CD14-positive monocyte (primary cell): ENCODE data around the gene ZFP3. TPM values are rescaled to one million over a fixed set of nuclear protein-coding genes. Genes with fewer than 3 reads are reported as not detected.

Experiments
- DNase-seq, 3 donors: peaks; one replicate each; pipeline ENCODE4 v3.0.0-alpha.2; 2011 to 2022
- H2AFZ ChIP-seq: 2 replicates; pipeline ENCODE4 v1.6.0; 2012; ENCODE audit warnings: mild to moderate bottlenecking, low read depth, low read length, inconsistent platforms; ENCODE audit not compliant: insufficient read depth, poor library complexity, severe bottlenecking
- H3K27ac ChIP-seq, 2 donors: 1 replicate in 1 of 2; 2 replicates in 1 of 2; pipeline ENCODE4 v1.5.1; 2012 to 2013; ENCODE audit warnings: low read length in 2 of 2, control low read depth in 1 of 2, inconsistent platforms in 1 of 2, low read depth in 1 of 2, mild to moderate bottlenecking in 1 of 2
- H3K27me3 ChIP-seq, 2 donors: one replicate each; pipeline versions ENCODE4 v1.6.0 to v1.6.1; 2011 to 2013; ENCODE audit warnings: low read length in 2 of 2; ENCODE audit not compliant: control insufficient read depth in 2 of 2, insufficient read depth in 2 of 2
- H3K36me3 ChIP-seq, 2 donors: replicated peaks in 1 of 2; 1 replicate in 1 of 2; 2 replicates in 1 of 2; pipeline versions ENCODE4 v1.5.1 to v1.6.1; 2012 to 2013; ENCODE audit warnings: low read length in 2 of 2, control low read depth in 1 of 2, inconsistent platforms in 1 of 2, mild to moderate bottlenecking in 1 of 2; ENCODE audit not compliant: insufficient read depth in 2 of 2, control insufficient read depth in 1 of 2
- H3K4me1 ChIP-seq, 2 donors: 1 replicate in 1 of 2; 2 replicates in 1 of 2; pipeline versions ENCODE4 v1.5.1 to v1.6.1; 2012 to 2013; ENCODE audit warnings: low read length in 2 of 2, control low read depth in 1 of 2, inconsistent platforms in 1 of 2, mild to moderate bottlenecking in 1 of 2, moderate library complexity in 1 of 2; ENCODE audit not compliant: insufficient read depth in 2 of 2, control insufficient read depth in 1 of 2
- H3K4me2 ChIP-seq: replicated peaks from 2 replicates; pipeline ENCODE3; 2012; ENCODE audit warnings: low read length, moderate library complexity, mild to moderate bottlenecking; ENCODE audit not compliant: poor library complexity, severe bottlenecking; ENCODE audit errors: extremely low read depth
- H3K4me3 ChIP-seq, 3 experiments: fragments of 200-600 bp in 1 of 3; sonication (generic) in 1 of 3; replicated peaks in 1 of 3; 1 replicate in 2 of 3; 2 replicates in 1 of 3; pipeline ENCODE4 v1.5.1; 2011 to 2013; ENCODE audit warnings: low read length in 3 of 3, mild to moderate bottlenecking in 3 of 3, control low read depth in 2 of 3, low read depth in 2 of 3, inconsistent platforms in 1 of 3, moderate library complexity in 1 of 3
- H3K79me2 ChIP-seq: 2 replicates; pipeline ENCODE4 v1.6.0; 2012; ENCODE audit warnings: mild to moderate bottlenecking, control low read depth, inconsistent platforms, low read length, moderate library complexity; ENCODE audit not compliant: insufficient read depth
- H3K9ac ChIP-seq: 2 replicates; pipeline ENCODE4 v1.6.0; 2017; ENCODE audit warnings: low read length, mild to moderate bottlenecking; ENCODE audit not compliant: insufficient read depth, poor library complexity, severe bottlenecking
- H3K9me3 ChIP-seq, 2 donors: replicated peaks in 1 of 2; 1 replicate in 1 of 2; 2 replicates in 1 of 2; pipeline versions ENCODE4 v1.5.1 to v1.6.1; 2012 to 2013; ENCODE audit warnings: low read length in 2 of 2, control low read depth in 1 of 2; ENCODE audit not compliant: control insufficient read depth in 1 of 2, insufficient read depth in 1 of 2
- H4K20me1 ChIP-seq: 2 replicates; pipeline ENCODE4 v1.6.0; 2012; ENCODE audit warnings: mild to moderate bottlenecking, low read length, control low read depth, moderate library complexity; ENCODE audit not compliant: insufficient read depth
- H3K27ac Mint-ChIP-seq, 7 donors: one replicate each; pipeline ENCODE4 v1.8.0; 2020; ENCODE audit warnings: mild to moderate bottlenecking in 7 of 7, mixed read lengths in 7 of 7, moderate library complexity in 6 of 7, inconsistent platforms in 2 of 7
- H3K27me3 Mint-ChIP-seq, 3 donors: one replicate each; pipeline ENCODE4 v1.8.0; 2021 to 2022; ENCODE audit warnings: low read depth in 3 of 3, mild to moderate bottlenecking in 3 of 3, mixed read lengths in 3 of 3, moderate library complexity in 3 of 3, inconsistent platforms in 1 of 3
- H3K36me3 Mint-ChIP-seq, 2 donors: one replicate each; pipeline ENCODE4 v1.8.0; 2020; ENCODE audit warnings: mixed read lengths in 2 of 2, inconsistent platforms in 1 of 2, mild to moderate bottlenecking in 1 of 2
- H3K4me1 Mint-ChIP-seq: one replicate; pipeline ENCODE4 v1.8.0; 2020; ENCODE audit warnings: mild to moderate bottlenecking, mixed read lengths
- H3K4me3 Mint-ChIP-seq, 2 donors: one replicate each; pipeline ENCODE4 v1.8.0; 2020; ENCODE audit warnings: mild to moderate bottlenecking in 2 of 2, mixed read lengths in 2 of 2, moderate library complexity in 1 of 2
- H3K9me3 Mint-ChIP-seq, 7 donors: one replicate each; pipeline ENCODE4 v1.8.0; 2020 to 2022; ENCODE audit warnings: mixed read lengths in 7 of 7, mild to moderate bottlenecking in 6 of 7, moderate library complexity in 6 of 7, inconsistent platforms in 2 of 7
- CTCF ChIP-seq: fragments of 200-600 bp; IDR thresholded peaks from one replicate; pipeline ENCODE4 v1.8.0; 2022; ENCODE audit warnings: antibody characterized with exemption, mild to moderate bottlenecking
- WGBS: methylation state at CpG from one replicate; pipeline ENCODE4 v1.1.5; 2013; ENCODE audit warnings: missing lambda C conversion rate; ENCODE audit not compliant: insufficient coverage; 5-methylcytosine and 5-hydroxymethylcytosine counted together
- intact Hi-C, 2 donors: fragments of 100-400 bp; cut with micrococcal nuclease; formaldehyde crosslinking; loops; one replicate each; pipeline versions ENCODE4 v1.15.0 to v1.15.1; 2023
- polyA plus RNA-seq, 3 donors: library from polyadenylated mRNA; depleted of rRNA in 1 of 3; unstranded in 2 of 3; stranded (reverse) in 1 of 3; fragments of 300-500 nt in 2 of 3; fragments of >200 nt in 1 of 3; fragmentation: Illumina TruSeq in 2 of 3; gene quantifications; 1 replicate in 2 of 3; 2 replicates in 1 of 3; pipeline ENCODE4 v1.2.3, GENCODE V29; 2012 to 2021

ZFP3 gene
- polyA plus RNA-seq, 3 donors, result 0.39 to 1.9 (median 0.75) TPM

GRCh38 chr17:5044630-5045029 is 33.6 kb upstream of the ZFP3 start:
- Histone ChIP-seq H3K27ac (no peak overlapping the region), H2AFZ (no peak overlapping the region), H3K27me3 (no peaks in the 10 kb centered on the region), H4K20me1 (no peaks in the 10 kb centered on the region), H3K4me3 (no peak overlapping the region), H3K9me3 (no peaks in the 10 kb centered on the region), H3K36me3 (no peaks in the 10 kb centered on the region), H3K4me1 (no peaks in the 10 kb centered on the region), H3K79me2 (no peaks in the 10 kb centered on the region), H3K9ac (no peak overlapping the region), H3K4me2 (no peak overlapping the region)
- Mint-ChIP-seq H3K27ac (no peak overlapping the region), H3K27me3 (peaks cover 3 to 12% (median 6%) of the 10 kb centered on the region in 3 donors), H3K9me3 (peaks cover 0 to 14% (median 9%) of the 10 kb centered on the region in 7 donors), H3K4me3 (no peak overlapping the region), H3K36me3 (no peaks in the 10 kb centered on the region), H3K4me1 (peaks cover 4% of the 10 kb centered on the region)
- intact Hi-C loops, result no loop called here
- WGBS, result 100% methylated on average over 1 of the region's 5 CpGs
- no peak for TF ChIP-seq CTCF
- DNase-seq, result no peak

- Histone ChIP-seq H3K4me1 (no peaks in the 10 kb centered on the region), H4K20me1 (no peaks in the 10 kb centered on the region), H3K4me2 (no peak overlapping the region), H3K79me2 (no peaks in the 10 kb centered on the region), H3K36me3 (no peaks in the 10 kb centered on the region), H2AFZ (no peak overlapping the region), H3K9me3 (no peaks in the 10 kb centered on the region), H3K27me3 (no peaks in the 10 kb centered on the region), H3K27ac (no peak overlapping the region), H3K4me3 (no peak overlapping the region), H3K9ac (no peak overlapping the region)
- peaks cover 0 to 12% (median 5%) of the 10 kb centered on the region in 7 donors for H3K9me3 Mint-ChIP-seq
- peaks cover 4% of the 10 kb centered on the region for H3K4me1 Mint-ChIP-seq
- WGBS, result 54% methylated on average over 4 of the region's 6 CpGs
- no peak overlapping the region for H3K4me3 Mint-ChIP-seq
- no peak for DNase-seq
- no peaks in the 10 kb centered on the region for H3K36me3 Mint-ChIP-seq
- no peak for TF ChIP-seq CTCF
- intact Hi-C loops, result no loop called here
- H3K27ac Mint-ChIP-seq, result no peak overlapping the region
- peaks cover 3 to 12% (median 10%) of the 10 kb centered on the region in 3 donors for H3K27me3 Mint-ChIP-seq
These were observed 32.8 kb upstream of the ZFP3 start for GRCh38 chr17:5045496-5045895.
